HL-60 (cell line): ENCODE measurements around the gene CKS2.
A peak's percentile ranks its signal among the peaks of the same experiment; 100 is the strongest.

Experiments
- DNase-seq, 2 experiments: peaks; one replicate each; pipeline ENCODE4 v3.0.0-alpha.2; 2010 to 2020; ENCODE audit warnings: low read depth in 1 of 2, low spot score in 1 of 2
- H3K27ac ChIP-seq: fragments of 250-450 bp; sonication (Bioruptor Pico); replicated peaks from 2 replicates; pipeline ENCODE4 v1.5.1; 2020; ENCODE audit warnings: mild to moderate bottlenecking, moderate library complexity
- H3K27me3 ChIP-seq: fragments of 250-450 bp; sonication (Bioruptor Pico); 2 replicates; pipeline ENCODE4 v1.5.1; 2021; ENCODE audit warnings: mild to moderate bottlenecking, moderate library complexity; ENCODE audit not compliant: insufficient read depth, poor library complexity, severe bottlenecking
- H3K4me3 ChIP-seq: replicated peaks from 2 replicates; pipeline ENCODE4 v1.5.1; 2011; ENCODE audit warnings: mild to moderate bottlenecking, control low read depth, low read length; ENCODE audit not compliant: insufficient read depth
- CTCF ChIP-seq: IDR thresholded peaks from one replicate; pipeline ENCODE4 v1.5.1; 2011; ENCODE audit warnings: low read length, control low read depth, inconsistent platforms; ENCODE audit not compliant: insufficient read depth
- GABPA ChIP-seq: IDR thresholded peaks from 2 replicates; pipeline ENCODE4 v1.6.1; 2012; ENCODE audit warnings: low read depth
- POLR2AphosphoS5 ChIP-seq: IDR thresholded peaks from 2 replicates; pipeline ENCODE4 v1.6.1; 2012; ENCODE audit warnings: low read depth
- SPI1 ChIP-seq: IDR thresholded peaks from 2 replicates; pipeline ENCODE4 v1.6.1; 2012; ENCODE audit warnings: low read depth, mild to moderate bottlenecking, borderline replicate concordance
- TF ChIP-seq, protein P1 (sequence below): IDR thresholded peaks from 2 replicates; pipeline ENCODE4 v1.6.1; 2012; ENCODE audit warnings: low read depth; ENCODE audit not compliant: insufficient replicate concordance

The CKS2 gene

GRCh38 chr9:89309608-89310474 lies 1.2 kb upstream of the CKS2 start:
- H3K27ac ChIP-seq, result peak overlapping the region; percentile 97
- no peak for DNase-seq
- peak overlapping the region; percentile 57 for H3K4me3 ChIP-seq
- no peak for TF ChIP-seq POLR2AphosphoS5
- no peak for TF ChIP-seq CTCF
- TF ChIP-seq, protein P1, sequence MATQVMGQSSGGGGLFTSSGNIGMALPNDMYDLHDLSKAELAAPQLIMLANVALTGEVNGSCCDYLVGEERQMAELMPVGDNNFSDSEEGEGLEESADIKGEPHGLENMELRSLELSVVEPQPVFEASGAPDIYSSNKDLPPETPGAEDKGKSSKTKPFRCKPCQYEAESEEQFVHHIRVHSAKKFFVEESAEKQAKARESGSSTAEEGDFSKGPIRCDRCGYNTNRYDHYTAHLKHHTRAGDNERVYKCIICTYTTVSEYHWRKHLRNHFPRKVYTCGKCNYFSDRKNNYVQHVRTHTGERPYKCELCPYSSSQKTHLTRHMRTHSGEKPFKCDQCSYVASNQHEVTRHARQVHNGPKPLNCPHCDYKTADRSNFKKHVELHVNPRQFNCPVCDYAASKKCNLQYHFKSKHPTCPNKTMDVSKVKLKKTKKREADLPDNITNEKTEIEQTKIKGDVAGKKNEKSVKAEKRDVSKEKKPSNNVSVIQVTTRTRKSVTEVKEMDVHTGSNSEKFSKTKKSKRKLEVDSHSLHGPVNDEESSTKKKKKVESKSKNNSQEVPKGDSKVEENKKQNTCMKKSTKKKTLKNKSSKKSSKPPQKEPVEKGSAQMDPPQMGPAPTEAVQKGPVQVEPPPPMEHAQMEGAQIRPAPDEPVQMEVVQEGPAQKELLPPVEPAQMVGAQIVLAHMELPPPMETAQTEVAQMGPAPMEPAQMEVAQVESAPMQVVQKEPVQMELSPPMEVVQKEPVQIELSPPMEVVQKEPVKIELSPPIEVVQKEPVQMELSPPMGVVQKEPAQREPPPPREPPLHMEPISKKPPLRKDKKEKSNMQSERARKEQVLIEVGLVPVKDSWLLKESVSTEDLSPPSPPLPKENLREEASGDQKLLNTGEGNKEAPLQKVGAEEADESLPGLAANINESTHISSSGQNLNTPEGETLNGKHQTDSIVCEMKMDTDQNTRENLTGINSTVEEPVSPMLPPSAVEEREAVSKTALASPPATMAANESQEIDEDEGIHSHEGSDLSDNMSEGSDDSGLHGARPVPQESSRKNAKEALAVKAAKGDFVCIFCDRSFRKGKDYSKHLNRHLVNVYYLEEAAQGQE, result no peak
- TF ChIP-seq SPI1, result no peak
- no peak for TF ChIP-seq GABPA
- H3K27me3 ChIP-seq, result no peaks in the 10 kb centered on the region

DNA sequence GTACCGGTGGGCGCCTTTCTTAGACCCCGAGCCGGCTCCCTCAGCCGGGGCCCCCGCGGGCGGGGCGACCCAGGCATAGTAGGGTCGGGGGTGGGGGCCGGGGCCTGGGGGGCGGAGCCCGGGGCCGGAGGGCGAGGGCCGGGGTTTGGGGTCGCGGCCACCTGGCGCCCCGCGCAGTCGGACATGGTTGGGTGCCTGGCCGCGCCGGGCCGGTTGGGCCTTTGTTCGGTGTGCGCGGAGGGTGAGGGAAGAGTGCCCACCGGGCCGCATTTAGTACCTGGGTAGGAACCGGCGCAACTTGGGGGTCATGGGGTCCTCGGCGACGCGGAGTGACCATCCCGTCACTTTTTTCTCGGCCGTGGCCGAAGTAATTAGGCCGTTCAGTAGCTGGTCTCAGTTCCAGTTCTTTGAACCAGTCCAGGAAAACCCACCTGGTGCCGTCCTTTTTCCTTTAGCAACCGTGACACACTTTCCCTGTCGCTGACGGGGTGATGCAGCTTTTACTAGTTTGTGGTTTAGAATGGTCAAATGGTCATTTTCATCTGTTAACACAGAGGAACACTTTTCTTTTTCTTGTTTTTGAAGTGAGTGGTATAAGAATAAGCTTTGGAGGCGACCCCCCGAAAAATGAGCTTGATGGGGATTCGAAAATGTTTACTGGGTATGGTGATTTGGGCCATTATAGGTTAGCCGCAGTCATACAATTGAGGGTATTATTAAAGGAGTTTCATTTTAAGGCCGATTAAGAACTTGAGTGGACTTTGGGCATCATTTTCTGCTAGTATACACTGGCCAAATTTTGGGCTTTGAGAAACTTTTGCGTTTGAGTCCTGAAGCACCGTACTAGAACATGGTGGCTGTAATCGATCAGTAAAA lies 589 bp downstream of the CKS2 start:
- TF ChIP-seq POLR2AphosphoS5 (no peak), GABPA (no peak), CTCF (no peak), SPI1 (no peak)
- TF ChIP-seq, protein P1, result no peak
- Histone ChIP-seq H3K27me3 (no peaks in the 10 kb centered on the region), H3K27ac (peak overlapping the region; percentile 83), H3K4me3 (peak overlapping the region; percentile 90)
- DNase-seq, result no peak

DNA sequence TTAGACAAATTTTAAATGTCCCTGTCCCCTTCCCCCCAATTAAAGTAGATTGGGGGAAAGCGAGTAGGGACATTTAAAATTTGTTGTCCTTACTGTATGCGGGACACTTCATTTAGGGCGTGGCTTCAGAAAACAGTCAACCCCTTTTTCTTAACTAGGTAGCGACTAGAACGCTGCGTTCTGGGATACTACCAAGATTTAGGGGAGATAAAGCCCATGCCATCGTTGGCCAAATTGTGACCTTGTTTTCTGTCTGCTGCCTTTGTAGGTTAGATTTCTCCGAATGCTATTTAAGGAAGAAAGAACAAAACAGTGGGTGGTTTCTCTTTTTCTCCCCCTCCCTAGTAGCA lies 1.2 kb downstream of the CKS2 start:
- no peak for DNase-seq
- no peaks in the 10 kb centered on the region for H3K27me3 ChIP-seq

DNA sequence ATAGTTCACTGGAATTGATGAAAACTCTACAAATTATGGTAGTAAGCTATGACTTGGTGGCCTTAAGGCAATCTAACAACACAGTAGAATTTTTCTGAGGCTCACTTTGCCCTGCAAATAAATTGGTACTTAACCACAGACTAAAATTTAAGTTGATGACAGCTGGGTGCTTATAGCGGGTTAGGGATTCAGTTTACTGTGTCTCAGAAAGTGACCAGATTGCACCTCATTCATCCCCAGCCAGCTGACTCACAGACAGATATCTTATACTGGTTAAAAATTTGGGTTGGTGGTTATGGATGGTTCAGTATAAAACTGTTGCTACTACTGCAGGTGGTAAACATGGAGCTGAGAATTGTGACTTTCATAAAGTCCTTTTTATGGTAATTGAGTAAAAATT lies 2.8 kb downstream of the CKS2 start:
- no peak for DNase-seq
- Histone ChIP-seq H3K27me3 (no peaks in the 10 kb centered on the region), H3K4me3 (peak overlapping the region; percentile 90), H3K27ac (peak overlapping the region; percentile 83)
- no peak for TF ChIP-seq CTCF
- TF ChIP-seq SPI1, result no peak
- TF ChIP-seq POLR2AphosphoS5, result no peak
- TF ChIP-seq, protein P1, result no peak
- no peak for TF ChIP-seq GABPA

More for the DNA sequence above, 1.2 kb downstream of the CKS2 start:
- TF ChIP-seq POLR2AphosphoS5 (peak; percentile 24; the same call in 1 of the 2 replicates), SPI1 (no peak)
- Histone ChIP-seq H3K4me3 (peak overlapping the region; percentile 90), H3K27ac (peak overlapping the region; percentile 83)
